HG03442 (cell line): ENCODE data around the gene RSPRY1.

Experiments
- ATAC-seq: cut with Tn5 transposase; IDR thresholded peaks from one replicate; pipeline ENCODE4 v1.9.1; 2021; ENCODE audit warnings: mild to moderate bottlenecking, moderate library complexity; ENCODE audit not compliant: unreplicated experiment

RSPRY1 gene

DNA sequence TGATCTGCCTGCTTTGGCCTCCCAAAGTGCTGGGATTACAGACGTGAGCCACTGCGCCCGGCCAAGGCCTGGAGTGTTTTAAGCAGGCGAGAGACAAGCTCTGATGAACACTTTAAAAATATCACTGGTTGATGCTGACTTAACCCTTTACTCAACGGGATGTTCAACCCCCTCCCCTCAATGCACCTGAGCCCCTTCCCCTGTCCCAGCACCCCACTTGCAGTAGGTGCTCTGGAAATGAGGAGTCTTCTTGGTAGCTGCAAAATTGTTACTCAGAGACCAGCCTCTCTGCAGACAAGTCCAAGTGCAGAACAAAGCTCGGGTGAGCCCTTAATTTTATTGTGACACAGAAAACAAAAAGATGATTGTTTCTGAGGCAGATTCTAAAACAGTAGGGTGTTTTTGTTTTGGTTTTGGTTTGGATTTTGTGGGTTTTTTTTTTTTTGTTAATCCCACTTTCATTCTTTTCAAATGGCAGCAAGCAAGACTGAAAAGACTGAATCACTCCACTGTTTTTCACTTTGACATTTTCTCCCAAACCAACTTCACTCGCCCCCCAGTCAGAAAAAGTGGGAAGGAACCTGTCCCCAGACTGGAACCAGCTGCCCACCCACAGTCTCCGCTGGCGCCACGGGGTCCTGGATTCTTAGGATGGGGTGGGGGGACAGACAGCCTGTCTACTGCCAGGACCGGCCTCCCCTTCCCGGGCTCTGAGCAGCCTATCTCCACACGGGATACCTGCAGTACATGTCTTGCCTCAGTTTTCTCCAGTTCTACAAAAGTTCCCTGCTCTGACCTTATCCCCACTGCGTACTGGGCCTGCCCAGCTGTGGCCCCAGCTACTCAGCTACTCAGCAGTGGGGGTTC, 103.5 kb downstream of the RSPRY1 start:
- no peak for ATAC-seq
